Measurements from ENCODE around the gene RASL11B. TPM values are rescaled to one million over a fixed set of nuclear protein-coding genes. Genes with fewer than 3 reads are reported as not detected.
"Not testable (repeated sequence)": the region's sequence is repeated elsewhere in the genome, so short reads cannot be mapped to it uniquely, and the experiment has no call there.

RASL11B gene
- 0.40 TPM for polyA plus RNA-seq (2013, experiment 1 of 2; ENCODE audit: insufficient read length)
- polyA plus RNA-seq (2013, experiment 2 of 2; ENCODE audit: insufficient read length), result 0.87 TPM

GRCh38 chr4:52861879-52862616, at the start of gene RASL11B:
TSS of gene RASL11B (plus strand) at chr4:52862317. CDS start at chr4:52862508, 191 bp downstream.
- peak; percentile 74 for DNase-seq

- no peak for DNase-seq
Observed at GRCh38 chr4:52813546-52813945, 48.6 kb upstream of the RASL11B start.

- DNase-seq, result peak; percentile 66
Observed at GRCh38 chr4:52822583-52822971, 39.5 kb upstream of the RASL11B start.

- DNase-seq, result peak; percentile 54
Observed at GRCh38 chr4:52822972-52823701, 39.0 kb upstream of the RASL11B start.

GRCh38 chr4:52823702-52824092, 38.4 kb upstream of the RASL11B start:
- no peak for DNase-seq

GRCh38 chr4:52824270-52824602, 37.9 kb upstream of the RASL11B start:
- DNase-seq, result no peak

GRCh38 chr4:52824603-52825459, 37.3 kb upstream of the RASL11B start:
- peak; percentile 67 for DNase-seq

GRCh38 chr4:52825460-52826090, 36.5 kb upstream of the RASL11B start:
- DNase-seq, result no peak

- DNase-seq, result no peak
Observed at GRCh38 chr4:52833941-52834525, 28.1 kb upstream of the RASL11B start.

GRCh38 chr4:52834641-52835456, 27.3 kb upstream of the RASL11B start:
- not testable (repeated sequence) for DNase-seq

- DNase-seq, result no peak
Observed at GRCh38 chr4:52836120-52836519, 26.0 kb upstream of the RASL11B start.

GRCh38 chr4:52836678-52837077, 25.4 kb upstream of the RASL11B start:
- peak; percentile 10 for DNase-seq

- DNase-seq, result peak; percentile 85
Observed at GRCh38 chr4:52837716-52838558, 24.2 kb upstream of the RASL11B start.

GRCh38 chr4:52838729-52839586, 23.2 kb upstream of the RASL11B start:
- DNase-seq, result no peak

- DNase-seq, result no peak
Observed at GRCh38 chr4:52840531-52841370, 21.4 kb upstream of the RASL11B start.

GRCh38 chr4:52841682-52842456, 20.2 kb upstream of the RASL11B start:
- DNase-seq, result no peak

- no peak for DNase-seq
Observed at GRCh38 chr4:52842792-52843191, 19.3 kb upstream of the RASL11B start.

Data from fibroblast of skin of scalp (primary cell).